ENCODE data around the gene EPHB1.

The EPHB1 gene

GRCh38 chr3:135081856-135082434 lies 286.9 kb downstream of the EPHB1 start:
- TF ChIP-seq CTCF (IDR thresholded peaks at IDR 0.05): no peak

- TF ChIP-seq CTCF (IDR thresholded peaks at IDR 0.05): no peak
Measured at GRCh38 chr3:135082706-135083105, 287.6 kb downstream of the EPHB1 start.

GRCh38 chr3:135083179-135083578 lies 288.1 kb downstream of the EPHB1 start:
- TF ChIP-seq CTCF (IDR thresholded peaks at IDR 0.05): no peak

- TF ChIP-seq CTCF (IDR thresholded peaks at IDR 0.05): no peak
Measured at GRCh38 chr3:135083756-135084155, 288.7 kb downstream of the EPHB1 start.

- TF ChIP-seq CTCF (IDR thresholded peaks at IDR 0.05): no peak
Measured at GRCh38 chr3:135084405-135084804, 289.3 kb downstream of the EPHB1 start.

- no peak for TF ChIP-seq CTCF (IDR thresholded peaks at IDR 0.05)
Measured at GRCh38 chr3:135084976-135085375, 289.9 kb downstream of the EPHB1 start.

- no peak for TF ChIP-seq CTCF (IDR thresholded peaks at IDR 0.05)
Measured at GRCh38 chr3:135085652-135086436, 290.8 kb downstream of the EPHB1 start.
